Pancreas (tissue), 10 donors: ENCODE measurements around the gene USP17L17. TPM values are rescaled to one million over a fixed set of nuclear protein-coding genes. Genes with fewer than 3 reads are reported as not detected.
A peak's percentile ranks its signal among the peaks of the same experiment; 100 is the strongest.
"Not testable (repeated sequence)": the region's sequence is repeated elsewhere in the genome, so short reads cannot be mapped to it uniquely, and the experiment has no call there.

Experiments used
- ATAC-seq, 4 donors: fragments of 200-7000 bp; cut with Tn5 transposase; one replicate each; pipeline versions ENCODE4 v1.8.0 to v1.9.1; 2020; ENCODE audit warnings: mild to moderate bottlenecking in 4 of 4, moderate library complexity in 4 of 4
- DNase-seq, 6 donors: peaks; one replicate each; pipeline ENCODE4 v3.0.0-alpha.2; 2020
- FAIRE-seq: peaks from 2 replicates; lab custom pipeline; 2012; peaks lifted over from hg19 to GRCh38; lab: Jason Lieb, UNC
- H3K27ac ChIP-seq, 4 donors: fragments of 200-600 bp; sonication (generic); 1 replicate in 3 of 4; 2 replicates in 1 of 4; pipeline versions ENCODE4 v1.5.0 to v1.8.0; 2020
- H3K27me3 ChIP-seq, 4 donors: fragments of 200-600 bp; one replicate each; pipeline ENCODE4 v1.8.0; 2021
- H3K36me3 ChIP-seq, 3 donors: fragments of 200-600 bp; sonication (generic) in 1 of 3; one replicate each; pipeline versions ENCODE4 v1.5.0 to v1.8.0; 2020 to 2021
- H3K4me1 ChIP-seq, 3 donors: fragments of 200-600 bp; one replicate each; pipeline ENCODE4 v1.8.0; 2021
- H3K4me3 ChIP-seq, 4 donors: fragments of 200-600 bp; sonication (generic) in 2 of 4; one replicate each; pipeline versions ENCODE4 v1.5.0 to v1.8.0; 2020 to 2021
- H3K9me3 ChIP-seq, 4 donors: fragments of 200-600 bp; one replicate each; pipeline ENCODE4 v1.8.0; 2021
- WGBS, 2 donors: extraction: QIAGEN DNeasy Blood & Tissue Kit; methylation state at CpG; one replicate each; pipeline ENCODE4 v1.1.7; 2013; 5-methylcytosine and 5-hydroxymethylcytosine counted together
- intact Hi-C, 3 donors: fragments of 100-400 bp; cut with DNase I; formaldehyde crosslinking; loops; one replicate each; pipeline versions ENCODE4 v1.11.1 to v1.14.2; 2022
- polyA plus RNA-seq, 2 donors: library from polyadenylated mRNA; stranded (reverse); fragments of 200-250 nt; gene quantifications; one replicate each; pipeline ENCODE4 v1.2.3, GENCODE V29; 2013
- total RNA-seq, 6 donors: library from RNA; stranded (reverse); fragmentation: NEBNext Ultra II Directional in 4 of 6; extraction: Animal tissue kit (Norgen Biotek cat#: 25700) in 4 of 6; gene quantifications; one replicate each; pipeline versions ENCODE4 v1.2.1 to v1.2.4, GENCODE V29; 2021 to 2023
- donor health status: healthy with polysubstance abuse.
- donor health status: DM: no; HTN: no; CAD: no; lungs with moderate emphysema.
- donor health status: DM: no; HTN: no; CAD: no.
- donor health status: control.
- donor health status: control.
- donor health status: Bipolar disorder and iron deficiency.
- donor health status: DM: yes; HTN: yes; CAD: no.
- donor health status: DM: no; HTN: no; CAD: no.
- donor health status: DM: no; HTN: no; CAD: no.
- donor health status: DM: yes; HTN: yes; CAD: no.

USP17L17 gene
- total and polyA plus RNA-seq, 8 donors: not detected

DNA sequence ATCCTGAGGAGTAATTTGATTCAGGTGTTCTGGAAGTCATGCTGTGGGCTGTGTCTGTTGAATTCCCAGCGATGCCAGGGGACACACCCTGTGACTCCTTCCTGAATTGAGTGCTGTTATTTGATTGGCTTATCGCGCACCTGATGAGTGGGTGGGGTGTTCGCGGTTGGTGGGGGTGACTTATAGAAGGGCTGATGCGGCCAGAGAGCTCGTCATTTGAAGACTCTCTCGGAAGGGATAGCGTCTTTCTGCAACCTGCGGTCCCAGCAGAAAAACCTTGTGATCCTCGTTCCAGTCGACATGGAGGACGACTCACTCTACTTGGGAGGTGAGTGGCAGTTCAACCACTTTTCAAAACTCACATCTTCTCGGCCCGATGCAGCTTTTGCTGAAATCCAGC, 14.1 kb downstream of the USP17L17 start, which contains the start of gene USP17L20:
Gene USP17L20, plus strand, starts transcription at position 301 of the 400 bp plus-strand sequence. Its CDS starts 0 bp downstream, at position 301.
- H3K4me3 ChIP-seq, H3K4me1 ChIP-seq, ATAC-seq, DNase-seq, H3K9me3 ChIP-seq, H3K27me3 ChIP-seq, FAIRE-seq, H3K36me3 ChIP-seq, H3K27ac ChIP-seq, intact Hi-C loops: not testable (repeated sequence)
- WGBS, 2 donors: no CpG with 5 or more reads among the region's 15 CpGs

DNA sequence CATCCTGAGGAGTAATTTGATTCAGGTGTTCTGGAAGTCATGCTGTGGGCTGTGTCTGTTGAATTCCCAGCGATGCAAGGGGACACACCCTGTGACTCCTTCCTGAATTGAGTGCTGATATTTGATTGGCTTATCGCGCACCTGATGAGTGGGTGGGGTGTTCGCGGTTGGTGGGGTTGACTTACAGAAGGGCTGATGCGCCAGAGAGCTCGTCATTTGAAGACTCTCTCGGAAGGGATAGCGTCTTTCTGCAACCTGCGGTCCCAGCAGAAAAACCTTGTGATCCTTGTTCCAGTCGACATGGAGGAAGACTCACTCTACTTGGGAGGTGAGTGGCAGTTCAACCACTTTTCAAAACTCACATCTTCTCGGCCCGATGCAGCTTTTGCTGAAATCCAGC, 18.9 kb downstream of the USP17L17 start, which contains the start of gene USP17L21:
Gene USP17L21, plus strand, starts transcription at position 301 of the 400 bp plus-strand sequence. Its CDS starts 0 bp downstream, at position 301.
- intact Hi-C loops, FAIRE-seq, H3K36me3 ChIP-seq, H3K4me1 ChIP-seq, H3K9me3 ChIP-seq, H3K4me3 ChIP-seq, DNase-seq, H3K27me3 ChIP-seq, ATAC-seq, H3K27ac ChIP-seq: not testable (repeated sequence)
- WGBS, 2 donors: no CpG with 5 or more reads among the region's 13 CpGs

DNA sequence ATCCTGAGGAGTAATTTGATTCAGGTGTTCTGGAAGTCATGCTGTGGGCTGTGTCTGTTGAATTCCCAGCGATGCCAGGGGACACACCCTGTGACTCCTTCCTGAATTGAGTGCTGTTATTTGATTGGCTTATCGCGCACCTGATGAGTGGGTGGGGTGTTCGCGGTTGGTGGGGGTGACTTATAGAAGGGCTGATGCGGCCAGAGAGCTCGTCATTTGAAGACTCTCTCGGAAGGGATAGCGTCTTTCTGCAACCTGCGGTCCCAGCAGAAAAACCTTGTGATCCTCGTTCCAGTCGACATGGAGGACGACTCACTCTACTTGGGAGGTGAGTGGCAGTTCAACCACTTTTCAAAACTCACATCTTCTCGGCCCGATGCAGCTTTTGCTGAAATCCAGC, 23.6 kb downstream of the USP17L17 start, which contains the start of gene USP17L22:
Gene USP17L22, plus strand, starts transcription at position 301 of the 400 bp plus-strand sequence. Its CDS starts 0 bp downstream, at position 301.
- H3K9me3 ChIP-seq, H3K4me3 ChIP-seq, ATAC-seq, H3K27ac ChIP-seq, intact Hi-C loops, DNase-seq, H3K36me3 ChIP-seq, H3K27me3 ChIP-seq, FAIRE-seq, H3K4me1 ChIP-seq: not testable (repeated sequence)
- no CpG with 5 or more reads among the region's 15 CpGs for WGBS, 2 donors

DNA sequence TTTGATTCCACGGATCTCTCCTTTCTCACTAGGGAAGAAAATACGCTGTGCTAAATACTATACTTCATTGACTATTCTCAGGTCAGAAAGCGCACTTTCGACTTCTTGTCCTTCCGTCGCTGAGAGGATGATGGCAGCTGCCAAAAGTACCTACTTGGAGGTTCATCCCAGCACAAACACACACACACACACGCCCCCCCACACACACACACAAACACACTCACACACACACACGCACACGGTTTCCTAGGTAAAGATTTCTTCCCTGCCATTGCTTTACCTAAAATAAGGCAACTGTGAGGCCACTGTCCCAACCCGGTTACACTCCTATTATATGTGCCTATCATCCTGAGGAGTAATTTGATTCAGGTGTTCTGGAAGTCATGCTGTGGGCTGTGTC, 28.0 kb downstream of the USP17L17 start:
- H3K4me3 ChIP-seq, H3K27me3 ChIP-seq, ATAC-seq, H3K9me3 ChIP-seq, intact Hi-C loops, H3K4me1 ChIP-seq, H3K36me3 ChIP-seq, H3K27ac ChIP-seq, FAIRE-seq: not testable (repeated sequence)
- WGBS, 2 donors: 66 to 77% methylated on average over 5 of the region's 10 CpGs
- DNase-seq: peak; percentile 2 to 87 (median 31)

Other genes with a start within 250 kb of the USP17L17 start
- gene FAM90A26, start 73.5 kb upstream of the USP17L17 start, total RNA-seq: not detected
- gene FAM90A26, start 73.5 kb upstream of the USP17L17 start, polyA plus RNA-seq: not detected
- not detected for gene USP17L10, start 33.2 kb upstream of the USP17L17 start, total RNA-seq
- gene USP17L10, start 33.2 kb upstream of the USP17L17 start, polyA plus RNA-seq: not detected
- gene USP17L11, start 28.5 kb upstream of the USP17L17 start, total RNA-seq: under 1 TPM in 1 of 6 donors, not detected in 5; 0.09 TPM
- not detected for gene USP17L11, start 28.5 kb upstream of the USP17L17 start, polyA plus RNA-seq
- not detected for gene USP17L12, start 23.7 kb upstream of the USP17L17 start, total RNA-seq
- not detected for gene USP17L12, start 23.7 kb upstream of the USP17L17 start, polyA plus RNA-seq
- not detected for gene USP17L13, start 19.0 kb upstream of the USP17L17 start, total RNA-seq
- gene USP17L13, start 19.0 kb upstream of the USP17L17 start, polyA plus RNA-seq: not detected
- gene USP17L15, start 9.5 kb upstream of the USP17L17 start, total RNA-seq: not detected
- gene USP17L15, start 9.5 kb upstream of the USP17L17 start, polyA plus RNA-seq: under 1 TPM in 1 of 2 donors, not detected in 1; 0.07 TPM
- gene USP17L18, start 4.8 kb downstream of the USP17L17 start, total RNA-seq: not detected
- gene USP17L18, start 4.8 kb downstream of the USP17L17 start, polyA plus RNA-seq: not detected
- not detected for gene USP17L19, start 9.5 kb downstream of the USP17L17 start, total RNA-seq
- not detected for gene USP17L19, start 9.5 kb downstream of the USP17L17 start, polyA plus RNA-seq
- gene USP17L20, start 14.2 kb downstream of the USP17L17 start, total RNA-seq: not detected
- not detected for gene USP17L20, start 14.2 kb downstream of the USP17L17 start, polyA plus RNA-seq
- not detected for gene USP17L21, start 19.0 kb downstream of the USP17L17 start, total RNA-seq
- gene USP17L21, start 19.0 kb downstream of the USP17L17 start, polyA plus RNA-seq: not detected
- gene USP17L22, start 23.7 kb downstream of the USP17L17 start, total RNA-seq: not detected
- not detected for gene USP17L22, start 23.7 kb downstream of the USP17L17 start, polyA plus RNA-seq
- gene USP17L24, start 81.3 kb downstream of the USP17L17 start, total RNA-seq: not detected
- gene USP17L24, start 81.3 kb downstream of the USP17L17 start, polyA plus RNA-seq: not detected
- not detected for gene USP17L25, start 86.0 kb downstream of the USP17L17 start, total RNA-seq
- gene USP17L25, start 86.0 kb downstream of the USP17L17 start, polyA plus RNA-seq: not detected
- not detected for gene USP17L26, start 90.8 kb downstream of the USP17L17 start, total RNA-seq
- not detected for gene USP17L26, start 90.8 kb downstream of the USP17L17 start, polyA plus RNA-seq
- not detected for gene USP17L5, start 95.5 kb downstream of the USP17L17 start, total RNA-seq
- not detected for gene USP17L5, start 95.5 kb downstream of the USP17L17 start, polyA plus RNA-seq
- not detected for gene USP17L27, start 100.3 kb downstream of the USP17L17 start, total RNA-seq
- gene USP17L27, start 100.3 kb downstream of the USP17L17 start, polyA plus RNA-seq: not detected
- gene USP17L28, start 105.0 kb downstream of the USP17L17 start, total RNA-seq: not detected
- not detected for gene USP17L28, start 105.0 kb downstream of the USP17L17 start, polyA plus RNA-seq
- not detected for gene USP17L29, start 109.8 kb downstream of the USP17L17 start, total RNA-seq
- not detected for gene USP17L29, start 109.8 kb downstream of the USP17L17 start, polyA plus RNA-seq
- gene USP17L30, start 119.2 kb downstream of the USP17L17 start, total RNA-seq: not detected
- not detected for gene USP17L30, start 119.2 kb downstream of the USP17L17 start, polyA plus RNA-seq
- not detected for gene DEFB131A, start 200.5 kb downstream of the USP17L17 start, total RNA-seq
- gene DEFB131A, start 200.5 kb downstream of the USP17L17 start, polyA plus RNA-seq: not detected